GM19193 (cell line): Measurements from ENCODE around the gene DNAJC30.

ENCODE experiments used
- POLR2A ChIP-seq: IDR thresholded peaks from 4 replicates; pipeline ENCODE4 v1.6.1; 2011; ENCODE audit not compliant: insufficient read depth, insufficient read length; ENCODE audit errors: extremely low read depth

Gene DNAJC30

DNA sequence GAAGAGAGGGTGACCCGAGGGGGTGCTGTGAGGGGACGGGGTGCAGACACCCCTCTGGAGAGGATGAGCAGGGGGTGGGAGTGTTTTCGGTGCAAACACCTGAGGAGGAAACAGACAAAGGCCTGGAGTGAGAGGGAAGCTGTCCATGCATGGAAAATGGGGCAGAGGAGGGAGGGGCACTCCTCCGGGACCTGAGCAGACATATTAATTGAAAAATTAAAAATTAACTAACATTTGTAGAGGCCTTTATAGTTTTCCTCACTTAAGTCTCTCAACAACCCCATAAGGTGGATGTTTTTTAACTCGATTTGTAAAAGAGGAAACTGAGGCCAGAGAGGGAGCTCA is 14.4 kb downstream of the DNAJC30 start:
- no peak for TF ChIP-seq POLR2A

DNA sequence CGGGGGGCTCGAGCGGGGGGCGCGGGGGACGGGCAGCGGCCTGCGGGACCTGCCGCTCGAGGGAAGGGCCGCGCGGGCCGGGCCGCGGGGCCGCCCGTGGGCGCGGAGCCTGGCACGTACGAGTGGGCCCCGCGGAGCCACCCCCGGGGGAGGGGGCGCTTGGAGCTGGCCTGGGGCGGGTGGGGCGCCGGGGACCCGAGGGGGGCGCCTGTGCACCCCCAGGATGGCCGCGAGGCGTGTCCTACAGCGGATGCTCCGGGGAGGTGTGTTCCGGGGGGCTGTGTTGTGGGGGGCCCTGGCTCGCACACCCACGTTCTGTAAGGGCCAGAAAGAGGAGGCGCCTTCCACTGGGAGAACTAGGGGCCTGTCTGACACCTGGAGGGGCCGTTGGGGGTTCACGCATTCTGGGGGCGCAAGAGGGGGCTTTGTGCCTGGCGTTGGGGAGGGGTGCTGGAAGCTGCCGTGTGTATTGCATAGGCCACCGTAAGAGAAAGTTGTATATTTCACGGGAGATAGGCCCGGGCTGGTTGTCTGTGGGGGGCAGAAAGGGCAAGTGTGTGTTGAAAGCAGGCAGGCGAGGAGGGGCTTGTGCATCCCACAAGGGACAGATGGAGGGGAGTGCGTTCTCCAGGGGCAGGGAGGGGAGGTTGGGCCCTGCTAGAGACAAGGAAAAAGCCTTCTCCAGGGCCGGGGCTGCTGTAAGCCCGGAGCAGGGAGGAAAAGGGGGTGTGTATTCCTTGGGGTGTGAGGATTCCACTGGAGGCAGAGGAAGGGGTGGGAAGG is 15.0 kb downstream of the DNAJC30 start:
- no peak for TF ChIP-seq POLR2A

DNA sequence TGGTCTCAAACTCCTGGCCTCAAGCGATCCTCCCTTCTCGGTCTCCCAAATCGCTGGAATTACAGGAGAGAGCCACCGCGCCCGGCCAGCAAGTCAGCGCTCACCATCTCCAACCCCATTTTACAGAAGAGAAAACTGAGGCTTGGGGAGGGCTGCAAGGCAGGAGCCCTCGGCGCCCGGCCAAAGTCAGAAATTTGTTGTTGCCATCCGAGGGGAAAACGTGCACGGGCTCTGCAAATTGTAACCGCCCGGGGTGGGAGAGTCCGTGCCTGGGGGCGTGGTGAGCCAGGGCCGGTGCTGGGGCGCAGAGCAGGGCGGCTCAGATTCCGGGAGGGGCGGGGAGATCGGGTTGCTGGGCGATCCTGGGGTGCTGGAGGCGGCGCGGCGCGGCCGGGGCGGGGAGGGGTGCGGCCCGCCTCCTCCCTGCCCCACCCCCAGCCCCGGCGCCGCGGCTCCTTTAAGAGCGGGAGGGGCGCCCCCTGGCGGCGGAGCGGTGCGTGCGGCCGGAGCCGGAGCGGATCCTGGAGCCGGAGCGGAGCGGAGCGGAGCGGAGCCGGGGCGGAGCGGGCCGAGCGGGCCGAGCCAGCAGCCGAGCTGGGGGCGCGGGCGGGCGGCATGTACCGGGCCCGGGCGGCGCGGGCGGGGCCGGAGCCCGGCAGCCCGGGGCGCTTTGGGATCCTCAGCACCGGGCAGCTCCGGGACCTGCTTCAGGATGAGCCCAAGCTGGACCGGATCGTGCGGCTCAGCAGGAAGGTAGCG is 15.7 kb downstream of the DNAJC30 start, which contains the start of gene VPS37D:
Gene VPS37D (plus strand): TSS at position 488 of the 759 bp plus-strand sequence. CDS start 128 bp downstream, at position 616.
- TF ChIP-seq POLR2A = no peak

DNA sequence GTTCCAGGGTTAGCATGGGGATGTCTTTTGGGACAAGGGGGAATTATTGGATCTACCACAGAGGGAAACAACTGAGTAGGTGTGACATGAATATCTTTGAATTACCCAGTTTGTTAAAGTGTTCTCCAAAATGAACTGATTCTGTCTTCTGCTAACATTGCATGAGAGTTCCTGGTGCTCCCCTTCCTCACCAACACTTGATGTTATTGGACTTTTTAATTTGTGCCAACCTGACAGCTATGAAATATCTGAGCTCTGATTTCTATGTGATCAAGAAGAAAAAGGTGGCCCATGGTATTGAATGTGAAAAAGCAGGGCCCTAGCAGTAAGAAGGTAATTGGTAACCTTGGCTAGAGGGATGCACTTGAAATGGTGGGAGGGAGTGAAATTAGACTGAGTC is 20.2 kb downstream of the DNAJC30 start:
- no peak for TF ChIP-seq POLR2A

DNA sequence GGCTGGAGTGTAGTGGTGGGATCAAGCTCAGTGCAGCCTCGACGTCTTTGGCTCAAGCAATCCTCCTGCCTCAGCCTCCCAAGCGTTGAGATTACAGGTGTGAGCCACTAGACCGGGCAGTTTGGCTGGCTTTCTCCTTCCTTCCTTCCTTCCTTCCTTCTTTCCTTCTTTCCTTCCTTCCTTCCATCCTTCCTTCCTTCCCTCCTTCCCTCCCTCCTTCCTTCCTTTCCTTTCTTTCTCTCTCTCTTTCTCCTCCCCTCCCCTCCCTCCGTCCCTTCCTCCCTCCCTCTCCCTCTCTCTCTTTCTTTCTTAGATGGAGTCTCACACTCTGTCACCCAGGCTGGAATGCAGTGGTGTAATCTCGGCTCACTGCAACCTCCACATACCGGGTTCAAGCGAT is 23.3 kb downstream of the DNAJC30 start:
- TF ChIP-seq POLR2A = no peak

DNA sequence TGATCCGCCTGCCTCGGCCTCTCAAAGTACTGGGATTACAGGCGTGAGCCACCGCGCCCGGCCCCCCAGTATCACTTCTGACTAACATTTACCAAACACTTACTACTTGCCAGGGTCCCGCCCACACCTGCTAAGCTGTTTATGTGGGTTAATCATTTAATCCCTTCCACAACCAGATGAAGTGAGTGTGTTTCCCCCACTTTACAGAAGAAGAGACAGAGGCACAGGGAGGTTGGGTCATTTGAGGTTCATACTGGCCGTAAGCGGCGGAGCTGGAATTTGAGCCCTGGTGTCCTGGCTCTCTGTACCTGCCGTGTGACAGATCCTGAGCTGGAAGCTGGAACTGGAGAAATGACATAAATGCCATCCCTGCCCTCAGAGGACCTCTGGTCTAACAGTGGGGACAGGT is 30.7 kb downstream of the DNAJC30 start:
- no peak for TF ChIP-seq POLR2A

DNA sequence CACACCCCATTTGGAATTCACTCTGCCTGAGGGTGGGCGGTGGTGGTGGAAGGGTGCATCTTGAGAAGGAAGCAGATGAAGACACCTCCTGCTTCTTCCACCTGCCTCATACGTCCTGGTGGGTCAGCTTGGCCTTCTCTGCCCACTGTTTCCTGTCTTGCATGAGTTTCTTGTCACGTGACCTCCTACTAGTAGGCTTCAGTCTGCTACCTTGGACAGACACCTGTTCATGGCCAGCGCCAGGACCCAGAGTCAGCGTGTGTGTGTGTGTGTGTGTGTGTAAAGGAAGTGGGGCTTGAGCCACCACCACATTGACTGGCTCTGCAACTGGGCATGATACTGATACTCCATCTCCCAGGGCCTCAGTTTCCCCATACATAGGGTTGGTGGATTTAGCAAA is 32.7 kb downstream of the DNAJC30 start:
- TF ChIP-seq POLR2A = no peak

DNA sequence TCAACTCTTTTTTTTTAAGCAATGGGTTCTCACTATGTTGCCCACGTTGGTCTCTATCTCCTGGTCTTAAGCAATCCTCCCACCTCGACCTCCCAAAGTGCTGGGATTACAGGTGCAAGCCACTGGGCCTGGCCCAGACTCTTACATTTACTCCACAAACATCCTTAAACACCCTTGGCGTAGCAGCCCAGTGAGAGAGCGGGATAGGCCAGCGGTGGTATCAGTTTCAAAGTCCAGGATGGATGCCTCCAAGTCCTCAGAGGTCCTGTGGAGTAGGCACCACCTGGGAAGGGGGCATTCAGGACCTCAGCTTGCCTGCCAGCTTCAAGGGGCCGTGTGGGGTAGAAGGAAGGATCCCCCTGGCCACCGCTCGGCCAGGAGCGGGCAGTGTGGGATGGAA is 33.7 kb downstream of the DNAJC30 start:
- no peak for TF ChIP-seq POLR2A

DNA sequence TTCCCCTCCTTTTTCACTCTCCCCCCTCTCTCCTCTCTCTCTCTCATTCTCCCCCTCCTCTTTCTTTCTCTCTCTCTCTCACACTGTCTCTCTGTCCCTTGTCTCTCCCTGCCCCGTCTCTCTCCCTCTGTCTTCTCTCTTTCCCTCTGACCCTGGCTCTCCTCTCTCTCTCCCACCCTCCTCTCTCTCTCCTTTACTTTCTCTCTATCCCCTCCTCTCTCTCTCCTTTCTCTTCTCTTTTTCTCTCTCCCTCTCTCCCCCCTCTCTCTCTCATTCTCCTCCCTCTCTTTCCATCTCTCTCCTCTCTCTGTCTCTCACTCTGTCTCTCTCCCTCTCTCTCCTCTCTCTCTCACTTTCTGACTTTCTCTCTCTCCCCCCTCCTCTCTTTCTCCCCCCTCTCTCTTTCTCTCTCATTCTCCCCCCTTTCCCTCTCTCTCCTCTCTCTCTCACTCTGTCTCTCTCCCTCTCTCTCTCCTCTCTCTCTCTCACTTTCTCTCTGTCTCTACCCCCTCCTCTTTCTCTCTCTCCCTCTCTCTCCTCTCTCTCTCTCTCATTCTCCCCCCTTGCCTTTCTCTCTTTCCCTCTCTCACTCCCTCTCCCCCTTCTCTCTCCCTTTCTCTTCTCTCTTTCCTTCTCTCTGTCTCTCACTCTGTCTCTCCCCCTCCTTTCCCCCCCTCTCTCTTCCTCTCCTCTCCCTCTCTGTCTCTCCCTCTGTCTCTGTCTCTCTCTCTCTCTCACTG is 34.5 kb downstream of the DNAJC30 start:
- TF ChIP-seq POLR2A = no peak

DNA sequence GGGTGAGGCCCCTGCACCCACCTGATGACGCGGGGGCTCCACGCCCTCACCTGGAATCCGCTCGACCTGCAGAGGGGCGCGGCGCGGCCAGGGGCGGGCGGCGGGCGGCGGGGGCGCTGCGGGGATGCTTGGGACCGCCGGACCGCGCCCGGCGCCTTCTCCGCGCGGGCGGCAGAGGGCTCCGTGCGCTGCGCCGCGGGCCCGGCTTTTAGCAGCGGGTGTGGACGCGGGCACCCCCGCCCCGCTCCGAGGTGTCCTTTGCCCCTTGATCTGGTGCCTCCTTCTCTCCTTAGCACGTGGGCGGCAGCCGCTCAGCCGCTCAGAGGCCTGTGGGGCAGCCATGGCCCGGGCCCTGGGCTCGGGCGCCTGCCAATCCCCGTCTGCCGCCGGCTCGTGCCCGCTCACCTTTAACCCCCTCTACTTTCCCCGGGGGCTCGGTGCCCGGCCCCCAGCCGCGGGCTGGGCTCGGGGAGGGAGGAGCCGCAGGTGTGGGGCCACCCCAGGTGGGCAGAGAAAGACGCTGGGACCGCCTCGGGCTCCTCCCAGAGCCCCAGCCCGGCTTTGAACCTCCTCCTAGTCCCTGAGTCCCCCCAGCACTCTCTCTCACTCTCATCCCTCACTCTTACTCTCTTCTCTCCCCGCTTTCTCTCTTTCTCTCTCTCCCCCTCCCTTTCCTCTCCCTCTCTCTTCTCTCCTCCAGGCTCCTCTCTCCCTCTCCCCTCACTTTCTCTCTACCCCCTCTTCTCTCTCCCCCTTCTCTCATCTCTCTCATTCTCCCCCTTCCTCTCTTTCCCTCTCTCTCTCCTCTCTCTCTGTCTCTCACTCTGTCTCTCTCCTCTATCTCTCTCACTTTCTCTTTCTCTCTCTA is 35.3 kb downstream of the DNAJC30 start:
- TF ChIP-seq POLR2A = no peak

DNA sequence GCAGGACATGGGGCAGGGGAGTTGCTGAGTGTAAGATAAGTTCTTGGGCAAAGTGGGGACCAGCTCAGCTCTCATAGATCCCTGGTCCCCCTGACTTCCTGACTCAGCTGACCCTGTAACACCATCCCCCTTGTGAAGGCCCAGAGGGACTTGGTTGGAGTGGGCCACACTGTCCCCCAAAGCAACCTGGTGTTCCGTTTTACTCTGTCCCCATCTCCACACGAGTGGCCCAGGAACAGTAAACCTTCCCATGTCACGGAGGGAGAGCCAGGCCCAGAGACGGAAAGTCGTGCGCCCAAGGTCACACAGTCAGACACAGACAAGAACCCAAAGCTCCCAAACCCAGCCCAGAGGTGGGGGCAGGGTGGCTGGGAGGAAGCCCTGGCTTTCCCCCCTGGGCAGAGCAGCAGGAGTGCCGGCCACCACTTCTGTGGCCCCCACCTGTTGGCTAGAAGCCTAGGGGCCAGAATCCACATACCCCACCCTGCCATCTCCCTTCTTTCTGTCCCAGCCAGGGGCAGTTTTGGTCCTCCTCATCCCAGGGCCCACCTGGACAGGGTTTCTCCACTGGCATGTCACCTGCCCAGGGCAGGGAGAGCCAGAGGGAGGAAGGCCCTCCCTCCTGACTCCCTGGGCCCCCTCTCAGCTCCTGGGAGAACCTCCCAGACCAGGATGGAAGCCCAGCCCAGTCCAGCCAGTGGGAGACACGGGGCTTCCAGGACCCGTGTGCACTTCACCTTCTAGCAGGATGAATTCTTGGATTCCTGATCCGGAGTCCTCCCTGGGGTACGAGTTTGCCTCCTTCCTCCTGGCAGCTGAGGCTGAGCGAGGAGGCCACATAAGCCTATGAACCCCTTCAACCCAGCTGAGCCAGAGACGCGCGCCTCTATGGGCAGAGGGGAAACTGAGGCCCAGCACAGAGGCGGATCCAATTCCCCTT is 36.2 kb downstream of the DNAJC30 start:
- no peak for TF ChIP-seq POLR2A

DNA sequence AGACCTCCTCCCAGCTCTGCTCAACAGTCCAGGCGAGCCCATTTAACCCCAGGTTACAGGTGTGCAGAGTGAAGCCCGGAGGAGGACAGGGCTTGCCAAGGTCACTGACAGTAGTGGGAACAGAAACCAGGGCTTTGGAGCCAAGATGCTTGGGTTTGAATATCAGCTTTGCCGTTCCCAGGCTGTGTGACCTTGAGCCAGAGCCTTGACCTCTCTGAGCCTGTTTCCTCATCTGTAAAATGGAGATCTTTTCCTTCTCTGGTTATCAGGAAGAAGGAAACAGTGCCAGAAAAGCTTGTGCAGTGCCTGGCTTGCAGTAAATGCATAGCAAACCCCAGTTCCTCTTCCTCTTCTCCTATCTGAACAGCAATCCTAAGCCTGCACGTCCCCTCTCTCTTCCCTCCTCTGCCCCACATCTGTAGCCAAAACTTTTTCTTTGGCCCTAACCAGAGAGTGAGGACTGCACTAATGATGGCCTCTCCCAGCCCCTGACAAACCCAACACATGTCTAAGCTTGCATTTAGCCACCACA is 37.5 kb downstream of the DNAJC30 start:
- TF ChIP-seq POLR2A = no peak

DNA sequence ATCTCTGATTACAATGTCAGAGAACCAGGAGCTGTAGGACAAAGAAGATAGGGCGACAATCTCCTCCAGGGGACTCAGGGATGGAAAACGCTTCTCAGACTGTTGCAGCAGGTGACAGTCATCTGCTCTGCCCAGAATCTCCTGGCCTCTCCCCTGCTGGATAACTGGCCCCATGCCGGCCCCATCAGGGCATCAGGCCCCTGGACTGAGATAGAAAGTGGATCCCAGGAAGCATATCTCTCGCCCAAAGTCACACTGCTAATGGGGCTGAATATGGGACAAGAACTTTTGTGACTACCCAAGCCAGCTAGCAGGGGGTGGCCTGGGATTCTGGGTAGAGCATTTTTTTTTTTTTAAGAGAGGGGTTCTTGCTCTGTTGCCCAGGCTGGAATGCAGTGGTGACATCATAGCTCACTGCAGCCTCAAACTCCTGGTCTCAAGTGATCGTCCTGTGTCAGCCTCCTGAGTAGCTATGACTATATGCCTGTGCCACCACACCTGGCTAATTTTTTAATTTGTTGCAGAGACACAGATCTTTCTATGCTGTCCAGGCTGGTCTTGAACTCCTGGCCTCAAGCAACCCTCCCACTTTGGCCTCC is 38.5 kb downstream of the DNAJC30 start:
- TF ChIP-seq POLR2A = no peak
